ENCODE results near the gene HSD17B12.

HSD17B12 gene

GRCh38 chr11:43680521-43681400 lies at the start of gene HSD17B12:
TSS of gene HSD17B12 (plus strand) at chr11:43680738. CDS start at chr11:43680828, 90 bp downstream.
- DNase-seq (ENCODE audit: low spot score) = peak; percentile 96
- TF ChIP-seq CTCF (IDR thresholded peaks at IDR 0.05; ENCODE audit: extremely low read depth, insufficient read depth, missing control alignments) = no peak
- in situ Hi-C loops (cut with MboI; ENCODE audit: low pct_unique_long_range_greater_than_20kb, low sequenced_read_pairs, unreplicated experiment) = no loop called here

GRCh38 chr11:43631732-43632131 lies 48.8 kb upstream of the HSD17B12 start:
- in situ Hi-C loops (cut with MboI; ENCODE audit: low pct_unique_long_range_greater_than_20kb, low sequenced_read_pairs, unreplicated experiment) = no loop called here
- DNase-seq (ENCODE audit: low spot score) = no peak
- TF ChIP-seq CTCF (IDR thresholded peaks at IDR 0.05; ENCODE audit: extremely low read depth, insufficient read depth, missing control alignments) = no peak

GRCh38 chr11:43632181-43632580 lies 48.4 kb upstream of the HSD17B12 start:
- TF ChIP-seq CTCF (IDR thresholded peaks at IDR 0.05; ENCODE audit: extremely low read depth, insufficient read depth, missing control alignments) = no peak
- no peak for DNase-seq (ENCODE audit: low spot score)
- in situ Hi-C loops (cut with MboI; ENCODE audit: low pct_unique_long_range_greater_than_20kb, low sequenced_read_pairs, unreplicated experiment) = no loop called here

GRCh38 chr11:43638717-43639116 lies 41.8 kb upstream of the HSD17B12 start:
- in situ Hi-C loops (cut with MboI; ENCODE audit: low pct_unique_long_range_greater_than_20kb, low sequenced_read_pairs, unreplicated experiment) = no loop called here
- no peak for DNase-seq (ENCODE audit: low spot score)
- TF ChIP-seq CTCF (IDR thresholded peaks at IDR 0.05; ENCODE audit: extremely low read depth, insufficient read depth, missing control alignments) = no peak

- no peak for TF ChIP-seq CTCF (IDR thresholded peaks at IDR 0.05; ENCODE audit: extremely low read depth, insufficient read depth, missing control alignments)
- DNase-seq (ENCODE audit: low spot score) = no peak
- in situ Hi-C loops (cut with MboI; ENCODE audit: low pct_unique_long_range_greater_than_20kb, low sequenced_read_pairs, unreplicated experiment) = no loop called here
Measured at GRCh38 chr11:43639224-43639623, 41.3 kb upstream of the HSD17B12 start.

GRCh38 chr11:43639920-43640319 lies 40.6 kb upstream of the HSD17B12 start:
- no peak for DNase-seq (ENCODE audit: low spot score)
- TF ChIP-seq CTCF (IDR thresholded peaks at IDR 0.05; ENCODE audit: extremely low read depth, insufficient read depth, missing control alignments) = no peak
- in situ Hi-C loops (cut with MboI; ENCODE audit: low pct_unique_long_range_greater_than_20kb, low sequenced_read_pairs, unreplicated experiment) = no loop called here
